Measurements from ENCODE around the gene PATL1.
"Not testable (repeated sequence)": the region's sequence is repeated elsewhere in the genome, so short reads cannot be mapped to it uniquely, and the experiment has no call there.

PATL1 gene

DNA sequence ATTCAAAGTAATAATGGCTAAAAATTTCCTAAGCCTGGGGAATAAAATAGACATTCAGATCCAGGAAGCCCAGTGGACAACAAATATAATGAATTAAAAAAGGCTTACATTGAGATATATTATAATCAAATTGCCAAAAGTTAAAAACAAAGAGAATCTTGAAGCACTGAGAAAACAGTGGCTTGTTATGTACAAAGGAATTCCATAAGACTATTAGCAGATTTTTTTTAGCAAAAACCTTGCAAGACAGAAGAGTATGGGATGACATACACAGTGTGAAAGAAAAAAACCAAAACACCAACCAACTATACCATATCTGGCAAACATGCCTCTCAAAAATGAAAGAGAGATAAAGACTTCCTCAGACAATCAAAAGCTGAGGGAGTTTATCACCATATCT, 24.1 kb upstream of the PATL1 start:
- Histone ChIP-seq H3K36me3 (ENCODE audit: insufficient read depth, low read depth, low read length) (no peaks in the 10 kb centered on the region), H3K27me3 (ENCODE audit: insufficient read depth, low read length) (no peaks in the 10 kb centered on the region), H3K4me3 (ENCODE audit: low read length) (no peak overlapping the region), H3K9ac (ENCODE audit: low read depth, low read length) (no peak overlapping the region), H3K27ac (ENCODE audit: low read length) (no peak overlapping the region), H3K9me3 (ENCODE audit: insufficient read depth, low read depth, low read length) (peaks cover 3% of the 10 kb centered on the region; the same call in 1 of the 2 replicates), H3K4me1 (ENCODE audit: insufficient read depth, low read length) (no peaks in the 10 kb centered on the region)

DNA sequence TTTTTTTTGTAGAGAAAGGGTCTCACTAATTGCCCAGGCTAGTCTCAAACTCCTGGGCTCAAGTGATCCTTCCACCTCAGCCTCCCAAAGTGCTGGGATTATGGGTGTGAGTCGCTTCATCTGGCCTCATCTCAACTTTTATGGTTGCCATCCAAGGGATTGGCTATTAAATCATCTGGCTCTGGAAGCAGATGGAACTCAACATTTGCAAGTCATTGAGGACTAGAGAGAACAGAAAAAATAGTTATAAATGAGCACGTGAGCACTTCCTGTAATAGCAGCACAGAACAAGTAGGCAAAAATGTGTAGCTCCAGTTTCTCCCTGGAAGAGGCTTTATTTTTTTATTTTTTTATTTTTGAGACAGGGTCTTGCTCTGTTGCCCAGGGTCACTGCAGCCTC, 22.3 kb upstream of the PATL1 start:
- Histone ChIP-seq H3K27ac (ENCODE audit: low read length) (no peak overlapping the region), H3K36me3 (ENCODE audit: insufficient read depth, low read depth, low read length) (no peaks in the 10 kb centered on the region), H3K4me3 (ENCODE audit: low read length) (no peak overlapping the region), H3K27me3 (ENCODE audit: insufficient read depth, low read length) (no peaks in the 10 kb centered on the region), H3K9me3 (ENCODE audit: insufficient read depth, low read depth, low read length) (peaks cover 3% of the 10 kb centered on the region; the same call in 1 of the 2 replicates), H3K9ac (ENCODE audit: low read depth, low read length) (no peak overlapping the region), H3K4me1 (ENCODE audit: insufficient read depth, low read length) (no peaks in the 10 kb centered on the region)

DNA sequence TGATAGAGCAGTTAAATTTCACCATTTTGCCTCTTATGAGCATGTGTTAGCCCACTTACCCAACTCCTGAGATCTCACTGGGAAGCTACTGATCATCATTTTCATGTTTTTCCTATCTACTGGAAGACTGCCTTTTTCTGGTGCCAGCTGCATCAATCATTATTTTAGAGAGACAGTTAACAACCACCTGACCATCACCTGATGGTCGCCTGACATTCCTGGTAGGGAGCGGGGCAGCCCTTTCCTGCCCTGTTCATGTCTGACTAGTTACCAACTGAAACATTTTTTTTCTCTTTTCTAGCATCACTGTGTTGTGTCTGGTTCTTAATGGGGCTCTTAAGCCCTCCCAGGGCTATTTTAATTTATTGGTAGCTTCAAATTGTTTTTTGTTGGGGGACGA, 20.2 kb upstream of the PATL1 start:
- Histone ChIP-seq H3K36me3 (ENCODE audit: insufficient read depth, low read depth, low read length) (no peaks in the 10 kb centered on the region), H3K9ac (ENCODE audit: low read depth, low read length) (no peak overlapping the region), H3K4me3 (ENCODE audit: low read length) (no peak overlapping the region), H3K27ac (ENCODE audit: low read length) (no peak overlapping the region), H3K27me3 (ENCODE audit: insufficient read depth, low read length) (no peaks in the 10 kb centered on the region), H3K4me1 (ENCODE audit: insufficient read depth, low read length) (no peaks in the 10 kb centered on the region), H3K9me3 (ENCODE audit: insufficient read depth, low read depth, low read length) (peaks cover 3% of the 10 kb centered on the region; the same call in 1 of the 2 replicates)

DNA sequence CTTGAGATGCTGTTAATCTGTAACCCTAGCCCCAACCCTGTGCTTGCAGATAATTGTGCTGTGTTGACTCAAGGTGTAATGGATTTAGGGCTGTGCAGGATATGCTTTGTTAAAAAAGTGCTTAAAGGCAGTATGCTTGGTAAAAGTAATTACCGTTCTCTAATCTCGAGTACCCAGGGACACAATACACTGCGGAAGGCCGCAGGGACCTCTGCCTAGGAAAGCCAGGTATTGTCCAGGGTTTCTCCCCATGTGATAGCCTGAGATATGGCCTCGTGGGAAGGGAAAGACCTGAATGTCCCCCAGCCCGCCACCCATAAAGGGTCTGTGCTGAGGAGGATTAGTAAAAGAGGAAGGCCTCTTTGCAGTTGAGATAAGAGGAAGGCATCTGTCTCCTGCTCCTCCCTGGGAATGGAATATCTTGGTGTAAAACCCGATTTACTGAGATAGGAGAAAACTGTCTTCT, 12.5 kb upstream of the PATL1 start:
- not testable (repeated sequence) for H3K27me3 ChIP-seq (ENCODE audit: insufficient read depth, low read length); H3K36me3 ChIP-seq (ENCODE audit: insufficient read depth, low read depth, low read length); H3K9ac ChIP-seq (ENCODE audit: low read depth, low read length); H3K4me1 ChIP-seq (ENCODE audit: insufficient read depth, low read length); H3K9me3 ChIP-seq (ENCODE audit: insufficient read depth, low read depth, low read length); H3K27ac ChIP-seq (ENCODE audit: low read length); H3K4me3 ChIP-seq (ENCODE audit: low read length)

DNA sequence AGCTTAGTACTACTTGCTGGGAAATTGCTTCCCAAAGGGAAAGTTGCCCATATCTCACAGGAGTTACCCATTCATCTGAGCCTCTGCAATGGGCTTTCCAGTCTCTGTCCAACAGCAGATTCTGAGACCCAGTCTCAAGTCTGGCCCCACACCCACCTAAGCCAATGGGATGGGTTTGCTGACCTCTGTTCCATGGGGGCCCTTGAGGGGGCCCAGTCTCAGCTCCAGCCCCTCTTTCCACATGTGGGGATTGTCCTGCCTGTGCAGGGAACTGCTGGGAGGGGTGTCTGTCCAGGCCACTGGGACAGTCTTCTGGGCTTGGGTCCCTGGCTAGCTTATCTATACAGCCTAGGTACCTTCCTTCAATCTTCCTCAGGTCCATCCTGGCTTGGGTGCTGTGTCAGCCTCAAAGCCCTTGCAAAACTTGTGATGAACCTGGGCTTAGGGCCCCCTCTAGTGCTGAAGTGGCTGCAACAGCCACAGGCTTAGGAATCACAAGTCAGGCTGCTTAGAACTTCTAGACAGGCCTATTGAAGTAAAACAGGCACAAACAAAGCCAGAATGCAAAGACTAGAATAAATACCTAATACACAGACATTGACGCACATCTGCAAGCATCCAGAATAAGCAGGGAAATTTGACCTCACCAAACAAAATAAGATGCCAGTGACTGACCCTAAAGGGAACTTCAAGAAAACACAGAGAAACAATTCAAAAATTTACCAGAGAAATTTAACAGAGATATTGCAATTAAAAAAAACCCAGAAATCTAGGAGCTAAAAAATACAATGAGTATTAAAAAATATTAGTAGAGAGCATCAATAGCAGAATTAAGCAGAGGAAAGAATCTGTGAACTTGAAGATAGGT, 11.7 kb upstream of the PATL1 start:
- Histone ChIP-seq H3K27me3 (ENCODE audit: insufficient read depth, low read length) (no peaks in the 10 kb centered on the region), H3K27ac (ENCODE audit: low read length) (no peak overlapping the region), H3K9me3 (ENCODE audit: insufficient read depth, low read depth, low read length) (no peaks in the 10 kb centered on the region), H3K4me1 (ENCODE audit: insufficient read depth, low read length) (no peaks in the 10 kb centered on the region), H3K9ac (ENCODE audit: low read depth, low read length) (no peak overlapping the region), H3K36me3 (ENCODE audit: insufficient read depth, low read depth, low read length) (no peaks in the 10 kb centered on the region), H3K4me3 (ENCODE audit: low read length) (no peak overlapping the region)

DNA sequence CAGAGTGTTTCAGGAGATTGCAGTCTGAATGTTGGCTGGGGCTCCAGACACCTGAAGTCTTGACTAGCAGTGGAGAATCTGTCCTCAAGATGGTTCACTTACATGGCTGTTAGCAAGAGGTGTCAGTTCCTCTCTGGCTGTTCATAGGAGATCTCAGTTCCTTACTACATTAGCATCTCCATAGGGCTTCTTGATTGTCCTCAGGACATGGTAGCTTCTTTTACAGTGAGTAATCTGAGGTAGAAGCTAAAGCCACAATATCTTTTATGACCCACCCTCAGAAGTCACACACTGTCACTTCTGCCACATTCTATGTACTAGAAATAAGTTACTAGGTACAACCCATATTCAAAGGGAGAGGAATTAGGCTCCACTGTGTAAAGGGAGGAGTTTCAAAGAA, 10.5 kb upstream of the PATL1 start:
- H3K9me3 ChIP-seq (ENCODE audit: insufficient read depth, low read depth, low read length): no peaks in the 10 kb centered on the region
- H3K36me3 ChIP-seq (ENCODE audit: insufficient read depth, low read depth, low read length): no peaks in the 10 kb centered on the region
- H3K27me3 ChIP-seq (ENCODE audit: insufficient read depth, low read length): no peaks in the 10 kb centered on the region
- H3K9ac ChIP-seq (ENCODE audit: low read depth, low read length): no peak overlapping the region
- H3K4me3 ChIP-seq (ENCODE audit: low read length): no peak overlapping the region
- no peak overlapping the region for H3K27ac ChIP-seq (ENCODE audit: low read length)
- H3K4me1 ChIP-seq (ENCODE audit: insufficient read depth, low read length): no peaks in the 10 kb centered on the region

DNA sequence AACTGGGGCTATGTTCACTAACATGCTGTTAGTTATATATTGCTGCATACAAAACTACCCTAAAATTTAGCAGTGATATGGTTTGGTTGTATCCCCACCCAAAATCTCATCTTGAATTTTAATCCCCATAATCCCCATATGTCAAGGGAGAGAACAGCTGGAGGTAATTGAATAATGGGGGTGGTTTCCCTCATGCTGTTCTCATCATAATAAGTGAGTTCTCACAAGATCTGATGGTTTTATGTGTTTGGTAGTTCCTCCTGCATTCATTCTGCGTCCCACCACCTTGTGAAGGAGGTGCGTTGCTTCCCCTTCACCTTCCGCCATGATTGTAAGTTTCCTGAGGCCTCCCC, 10.0 kb upstream of the PATL1 start:
- no peak overlapping the region for H3K9ac ChIP-seq (ENCODE audit: low read depth, low read length)
- H3K27me3 ChIP-seq (ENCODE audit: insufficient read depth, low read length): no peaks in the 10 kb centered on the region
- H3K27ac ChIP-seq (ENCODE audit: low read length): no peak overlapping the region
- H3K9me3 ChIP-seq (ENCODE audit: insufficient read depth, low read depth, low read length): no peaks in the 10 kb centered on the region
- no peaks in the 10 kb centered on the region for H3K36me3 ChIP-seq (ENCODE audit: insufficient read depth, low read depth, low read length)
- no peak overlapping the region for H3K4me3 ChIP-seq (ENCODE audit: low read length)
- no peaks in the 10 kb centered on the region for H3K4me1 ChIP-seq (ENCODE audit: insufficient read depth, low read length)

DNA sequence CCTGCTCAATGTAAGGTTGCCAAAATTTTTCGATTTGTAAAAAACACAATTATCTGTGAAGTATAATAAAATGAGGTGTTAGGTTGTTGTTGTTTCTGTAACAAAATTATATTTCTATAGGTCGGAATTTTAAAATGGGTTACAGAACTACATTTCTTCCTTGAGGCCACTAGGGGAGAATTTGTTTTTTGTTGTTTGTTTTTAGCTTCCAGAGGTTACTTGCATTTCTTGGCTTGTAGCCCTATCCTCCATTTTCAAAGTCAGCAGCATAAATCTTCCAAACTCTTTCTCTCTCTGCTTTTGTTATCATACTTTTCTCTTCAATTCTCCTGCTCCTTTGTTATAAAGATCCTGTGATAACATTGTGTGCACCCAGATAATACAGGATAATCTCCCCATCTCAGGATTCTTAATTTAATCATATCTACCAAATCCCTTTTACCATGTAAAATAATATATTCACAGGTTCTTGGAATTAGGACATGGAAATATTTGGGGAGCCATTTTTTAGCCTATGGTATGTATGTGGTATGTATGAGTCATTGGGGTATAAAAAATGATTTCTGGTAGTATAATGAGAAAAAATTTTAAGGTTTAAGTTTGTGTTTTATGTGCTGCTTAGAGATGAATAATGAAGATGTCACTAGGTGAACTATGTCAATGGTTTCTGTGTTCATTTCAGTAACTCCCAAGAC, 9.4 kb upstream of the PATL1 start:
- Histone ChIP-seq H3K4me1 (ENCODE audit: insufficient read depth, low read length) (no peaks in the 10 kb centered on the region), H3K4me3 (ENCODE audit: low read length) (no peak overlapping the region), H3K9ac (ENCODE audit: low read depth, low read length) (no peak overlapping the region)

DNA sequence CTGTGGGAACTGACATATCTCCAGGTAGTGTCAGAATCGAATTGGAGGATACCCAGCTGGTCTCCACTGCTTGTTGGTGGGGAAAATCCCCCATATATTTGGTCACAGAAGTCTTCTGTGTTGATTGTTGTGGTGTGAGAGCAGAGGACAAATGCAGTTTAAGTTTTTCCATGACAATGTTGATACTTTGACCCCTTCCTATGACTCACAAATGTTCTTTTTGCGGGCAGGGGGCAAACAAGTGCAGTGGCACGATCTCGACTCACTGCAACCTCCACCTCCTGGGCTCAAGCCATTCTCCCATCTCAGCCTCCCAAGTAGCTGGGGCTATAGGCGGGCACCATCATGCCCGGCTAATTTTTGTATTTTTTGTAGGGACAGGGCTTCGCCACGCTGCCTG, 7.4 kb upstream of the PATL1 start:
- H3K27ac ChIP-seq (ENCODE audit: low read length): no peak overlapping the region

More for the DNA sequence above, 9.4 kb upstream of the PATL1 start:
- Histone ChIP-seq H3K9me3 (ENCODE audit: insufficient read depth, low read depth, low read length) (no peaks in the 10 kb centered on the region), H3K27me3 (ENCODE audit: insufficient read depth, low read length) (no peaks in the 10 kb centered on the region), H3K27ac (ENCODE audit: low read length) (no peak overlapping the region), H3K36me3 (ENCODE audit: insufficient read depth, low read depth, low read length) (no peaks in the 10 kb centered on the region)

DNA sequence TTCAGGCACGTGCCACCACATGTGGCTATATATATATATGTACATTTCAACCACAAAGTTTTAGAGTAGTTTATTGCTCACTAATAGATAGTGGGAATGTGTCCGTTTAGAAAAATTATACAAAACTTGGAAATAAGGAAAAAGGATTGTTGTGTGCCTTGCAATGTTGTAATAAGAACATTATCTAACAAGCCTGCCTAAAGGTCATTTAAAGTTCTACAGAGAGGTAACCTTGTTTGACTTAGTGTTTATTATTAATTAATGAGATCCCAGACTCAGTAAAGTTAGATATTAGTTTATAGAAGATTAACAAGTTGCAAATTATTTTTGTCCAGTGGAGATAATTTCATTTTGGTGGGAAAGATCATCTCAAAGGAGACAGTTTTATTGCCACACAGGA, 5.5 kb upstream of the PATL1 start:
- Histone ChIP-seq H3K27ac (ENCODE audit: low read length) (no peak overlapping the region), H3K4me3 (ENCODE audit: low read length) (no peak overlapping the region), H3K4me1 (ENCODE audit: insufficient read depth, low read length) (peaks cover 6% of the 10 kb centered on the region; the same call in 1 of the 2 replicates), H3K9me3 (ENCODE audit: insufficient read depth, low read depth, low read length) (no peaks in the 10 kb centered on the region), H3K27me3 (ENCODE audit: insufficient read depth, low read length) (no peaks in the 10 kb centered on the region), H3K36me3 (ENCODE audit: insufficient read depth, low read depth, low read length) (no peaks in the 10 kb centered on the region), H3K9ac (ENCODE audit: low read depth, low read length) (no peak overlapping the region)

More for the DNA sequence above, 7.4 kb upstream of the PATL1 start:
- Histone ChIP-seq H3K9ac (ENCODE audit: low read depth, low read length) (no peak overlapping the region), H3K36me3 (ENCODE audit: insufficient read depth, low read depth, low read length) (no peaks in the 10 kb centered on the region), H3K9me3 (ENCODE audit: insufficient read depth, low read depth, low read length) (no peaks in the 10 kb centered on the region), H3K4me3 (ENCODE audit: low read length) (no peak overlapping the region), H3K27me3 (ENCODE audit: insufficient read depth, low read length) (no peaks in the 10 kb centered on the region), H3K4me1 (ENCODE audit: insufficient read depth, low read length) (no peaks in the 10 kb centered on the region)

DNA sequence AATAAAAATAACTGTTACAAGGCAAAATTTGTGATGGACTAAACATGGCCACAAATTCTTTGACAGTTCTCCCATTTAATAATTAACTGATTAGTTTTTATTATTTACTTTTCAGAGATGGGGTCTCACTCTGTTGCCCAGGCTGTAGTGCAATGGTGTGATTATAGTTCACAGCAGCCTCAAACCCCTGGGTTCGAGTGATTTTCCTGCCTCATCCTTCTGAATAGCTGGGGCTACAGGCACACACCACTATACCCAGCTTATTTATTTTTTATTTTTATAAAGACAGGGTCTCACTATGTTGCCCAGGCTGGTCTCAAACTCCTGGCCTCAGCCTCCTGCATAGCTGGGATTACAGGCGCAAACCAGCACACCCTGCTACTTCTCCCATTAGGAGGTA, 4.5 kb upstream of the PATL1 start:
- Histone ChIP-seq H3K4me1 (ENCODE audit: insufficient read depth, low read length) (peaks cover 6% of the 10 kb centered on the region; the same call in 1 of the 2 replicates), H3K27ac (ENCODE audit: low read length) (no peak overlapping the region), H3K9me3 (ENCODE audit: insufficient read depth, low read depth, low read length) (no peaks in the 10 kb centered on the region), H3K27me3 (ENCODE audit: insufficient read depth, low read length) (no peaks in the 10 kb centered on the region), H3K9ac (ENCODE audit: low read depth, low read length) (no peak overlapping the region), H3K4me3 (ENCODE audit: low read length) (no peak overlapping the region), H3K36me3 (ENCODE audit: insufficient read depth, low read depth, low read length) (no peaks in the 10 kb centered on the region)

DNA sequence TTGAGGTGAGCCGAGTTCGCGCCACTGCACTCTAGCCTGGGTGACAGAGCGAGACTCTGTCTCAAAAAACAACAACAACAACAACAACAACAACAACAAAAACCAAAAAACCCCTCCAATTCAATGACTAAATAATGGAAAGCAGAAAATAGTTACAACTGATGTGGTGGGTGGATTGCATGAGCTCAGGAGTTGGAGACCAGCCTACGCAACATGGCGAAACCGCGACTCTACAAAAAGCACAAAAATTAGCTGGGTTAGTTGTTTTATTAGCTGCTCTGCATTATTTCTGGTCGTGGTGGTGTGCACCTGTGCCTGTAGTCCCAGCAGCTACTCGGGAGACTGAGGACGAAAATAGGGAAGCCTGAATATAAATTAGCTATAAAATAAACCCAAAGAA, 2.6 kb upstream of the PATL1 start:
- no peak overlapping the region for H3K4me3 ChIP-seq (ENCODE audit: low read length)
- H3K36me3 ChIP-seq (ENCODE audit: insufficient read depth, low read depth, low read length): peaks cover 6% of the 10 kb centered on the region; the same call in 1 of the 2 replicates
- H3K9ac ChIP-seq (ENCODE audit: low read depth, low read length): no peak overlapping the region
- no peaks in the 10 kb centered on the region for H3K9me3 ChIP-seq (ENCODE audit: insufficient read depth, low read depth, low read length)
- peaks cover 6% of the 10 kb centered on the region; the same call in 1 of the 2 replicates for H3K4me1 ChIP-seq (ENCODE audit: insufficient read depth, low read length)
- no peaks in the 10 kb centered on the region for H3K27me3 ChIP-seq (ENCODE audit: insufficient read depth, low read length)
- H3K27ac ChIP-seq (ENCODE audit: low read length): no peak overlapping the region
